ENCODE measurements around the gene CNTNAP2. TPM values are rescaled to one million over a fixed set of nuclear protein-coding genes. Genes with fewer than 3 reads are reported as not detected.

CNTNAP2 gene
- total and polyA plus RNA-seq, 4 donors = 0.14 to 2.3 (median 1.1) TPM

- Histone ChIP-seq H3K4me1 (ENCODE audit: control insufficient read depth in 4 of 4, insufficient read depth in 4 of 4, low read length in 3 of 4) (no peaks in the 10 kb centered on the region), H3K9ac (ENCODE audit: low read depth in 1 of 2, low read length in 2 of 2) (peak overlapping the region in 1 of 2 donors; percentile 6), H3K36me3 (ENCODE audit: control insufficient read depth in 4 of 4, insufficient read depth in 3 of 4, low read depth in 1 of 4, low read length in 3 of 4) (no peaks in the 10 kb centered on the region), H3K27ac (ENCODE audit: low read depth in 1 of 2, low read length in 2 of 2) (no peak overlapping the region), H3K27me3 (ENCODE audit: control insufficient read depth in 4 of 4, insufficient read depth in 4 of 4, low read length in 3 of 4) (peaks cover 0 to 3% (median 1%) of the 10 kb centered on the region in 4 donors), H3K4me3 (ENCODE audit: low read depth in 1 of 3, low read length in 3 of 3) (no peak overlapping the region), H3K9me3 (ENCODE audit: control insufficient read depth in 4 of 4, low read length in 3 of 4) (peaks cover 0 to 2% (median 0%) of the 10 kb centered on the region in 4 donors)
- DNase-seq (ENCODE audit: low spot score) = no peak
- WGBS = 79% methylated on average over 6 of the region's 6 CpGs
- TF ChIP-seq ATF3 (IDR thresholded peaks at IDR 0.05) = no peak
Measured at GRCh38 chr7:148147438-148147837, 2030.8 kb downstream of the CNTNAP2 start.

GRCh38 chr7:148148456-148148855 lies 2031.9 kb downstream of the CNTNAP2 start:
- Histone ChIP-seq H3K36me3 (ENCODE audit: control insufficient read depth in 4 of 4, insufficient read depth in 3 of 4, low read depth in 1 of 4, low read length in 3 of 4) (no peaks in the 10 kb centered on the region), H3K4me3 (ENCODE audit: low read depth in 1 of 3, low read length in 3 of 3) (no peak overlapping the region), H3K9me3 (ENCODE audit: control insufficient read depth in 4 of 4, low read length in 3 of 4) (peaks cover 0 to 2% (median 0%) of the 10 kb centered on the region in 4 donors), H3K27me3 (ENCODE audit: control insufficient read depth in 4 of 4, insufficient read depth in 4 of 4, low read length in 3 of 4) (peaks cover 0 to 3% (median 1%) of the 10 kb centered on the region in 4 donors), H3K4me1 (ENCODE audit: control insufficient read depth in 4 of 4, insufficient read depth in 4 of 4, low read length in 3 of 4) (peaks cover 0 to 6% (median 5%) of the 10 kb centered on the region in 4 donors), H3K9ac (ENCODE audit: low read depth in 1 of 2, low read length in 2 of 2) (no peak overlapping the region), H3K27ac (ENCODE audit: low read depth in 1 of 2, low read length in 2 of 2) (no peak overlapping the region)
- 84% methylated on average over 3 of the region's 3 CpGs for WGBS
- DNase-seq (ENCODE audit: low spot score) = no peak
- TF ChIP-seq FOXA2 (IDR thresholded peaks at IDR 0.05) = no peak
- no peak for TF ChIP-seq ATF3 (IDR thresholded peaks at IDR 0.05)
- no peak for TF ChIP-seq FOXA1 (IDR thresholded peaks at IDR 0.05)
- TF ChIP-seq REST (IDR thresholded peaks at IDR 0.05) = no peak
- TF ChIP-seq SP1 (IDR thresholded peaks at IDR 0.05) = no peak
- no peak for TF ChIP-seq ZBTB33 (IDR thresholded peaks at IDR 0.05)
- no peak for TF ChIP-seq RXRA (IDR thresholded peaks at IDR 0.05)
- no peak for TF ChIP-seq RAD21 (IDR thresholded peaks at IDR 0.05)
- no peak for TF ChIP-seq NR2F2 (IDR thresholded peaks at IDR 0.05)
- no peak for TF ChIP-seq JUND (IDR thresholded peaks at IDR 0.05)
- TF ChIP-seq CTCF (IDR thresholded peaks at IDR 0.05; ENCODE audit: low read depth, low read length, missing input control) = no peak
- no peak for TF ChIP-seq MAX (IDR thresholded peaks at IDR 0.05)
